Neural crest cell (in vitro differentiated cells): ENCODE measurements around the gene TMEM18. TPM values are rescaled to one million over a fixed set of nuclear protein-coding genes. Genes with fewer than 3 reads are reported as not detected.

Experiments used
- DNase-seq: peaks from one replicate; pipeline ENCODE4 v3.0.0; 2021; ENCODE audit warnings: low read depth, mixed read lengths, low spot score
- H3K27ac Mint-ChIP-seq: one replicate; pipeline ENCODE4 v1.8.0; 2021; ENCODE audit warnings: mild to moderate bottlenecking, mixed read lengths; ENCODE audit not compliant: unreplicated experiment
- H3K27me3 Mint-ChIP-seq: 2 replicates; pipeline ENCODE4 v1.8.0; 2021; ENCODE audit warnings: low read depth, mild to moderate bottlenecking, mixed read lengths
- H3K36me3 Mint-ChIP-seq: 2 replicates; pipeline ENCODE4 v1.8.0; 2021; ENCODE audit warnings: low read depth, mild to moderate bottlenecking, mixed read lengths
- H3K4me1 Mint-ChIP-seq: 2 replicates; pipeline ENCODE4 v1.8.0; 2021; ENCODE audit warnings: mixed read lengths
- H3K4me3 Mint-ChIP-seq: one replicate; pipeline ENCODE4 v1.8.0; 2021; ENCODE audit warnings: mild to moderate bottlenecking, mixed read lengths
- H3K9me3 Mint-ChIP-seq: 2 replicates; pipeline ENCODE4 v1.8.0; 2021; ENCODE audit warnings: mixed read lengths
- CTCF ChIP-seq: fragments of 200-600 bp; sonication (generic); conservative IDR thresholded peaks from 2 replicates; pipeline ENCODE4 v1.5.0; 2021; ENCODE audit warnings: antibody characterized with exemption, mild to moderate bottlenecking
- total RNA-seq: library from RNA; stranded (reverse); gene quantifications from 2 replicates; pipeline ENCODE4 v1.2.1, GENCODE V29; 2021

The TMEM18 gene
- total RNA-seq, 1 donor from 2014 or later, result 27.7 TPM

GRCh38 chr2:641872-642815 is 35.1 kb downstream of the TMEM18 start:
- Mint-ChIP-seq H3K27ac (no peak overlapping the region), H3K9me3 (no peaks in the 10 kb centered on the region), H3K36me3 (no peaks in the 10 kb centered on the region), H3K4me1 (no peaks in the 10 kb centered on the region), H3K4me3 (no peak overlapping the region), H3K27me3 (peaks cover 7% of the 10 kb centered on the region)
- no peak for DNase-seq
- no peak for TF ChIP-seq CTCF

- peaks cover 3% of the 10 kb centered on the region for H3K36me3 Mint-ChIP-seq
- peaks cover 3% of the 10 kb centered on the region for H3K4me1 Mint-ChIP-seq
- H3K27me3 Mint-ChIP-seq, result peaks cover 7% of the 10 kb centered on the region
- no peak overlapping the region for H3K4me3 Mint-ChIP-seq
- no peak overlapping the region for H3K27ac Mint-ChIP-seq
- no peak for TF ChIP-seq CTCF
- peaks cover 3% of the 10 kb centered on the region for H3K9me3 Mint-ChIP-seq
- DNase-seq, result no peak
These were observed 35.9 kb downstream of the TMEM18 start for GRCh38 chr2:641164-641871.

GRCh38 chr2:639703-640102 is 37.5 kb downstream of the TMEM18 start:
- Mint-ChIP-seq H3K36me3 (peaks cover 3% of the 10 kb centered on the region), H3K4me3 (no peak overlapping the region), H3K27me3 (peaks cover 4% of the 10 kb centered on the region), H3K4me1 (peaks cover 7% of the 10 kb centered on the region), H3K27ac (no peak overlapping the region), H3K9me3 (peaks cover 3% of the 10 kb centered on the region)
- DNase-seq, result no peak
- no peak for TF ChIP-seq CTCF

- H3K27me3 Mint-ChIP-seq, result no peaks in the 10 kb centered on the region
- no peak overlapping the region for H3K27ac Mint-ChIP-seq
- no peak for DNase-seq
- no peak for TF ChIP-seq CTCF
- H3K9me3 Mint-ChIP-seq, result peaks cover 6% of the 10 kb centered on the region
- H3K4me3 Mint-ChIP-seq, result no peak overlapping the region
- peaks cover 14% of the 10 kb centered on the region for H3K4me1 Mint-ChIP-seq
- peaks cover 7% of the 10 kb centered on the region for H3K36me3 Mint-ChIP-seq
These were observed 39.4 kb downstream of the TMEM18 start for GRCh38 chr2:637804-638203.

GRCh38 chr2:637406-637776 is 39.8 kb downstream of the TMEM18 start:
- no peak for DNase-seq
- H3K27me3 Mint-ChIP-seq, result no peaks in the 10 kb centered on the region
- TF ChIP-seq CTCF, result no peak
- peaks cover 14% of the 10 kb centered on the region for H3K4me1 Mint-ChIP-seq
- H3K4me3 Mint-ChIP-seq, result no peak overlapping the region
- H3K27ac Mint-ChIP-seq, result no peak overlapping the region
- peaks cover 6% of the 10 kb centered on the region for H3K9me3 Mint-ChIP-seq
- peaks cover 7% of the 10 kb centered on the region for H3K36me3 Mint-ChIP-seq
